Hepatocyte (in vitro differentiated cells): ENCODE data around the gene SCP2D1.

Source experiments
- EZH2 ChIP-seq: fragments of 200-600 bp; sonication (generic); IDR thresholded peaks from 2 replicates; pipeline ENCODE4 v1.6.1; 2016; ENCODE audit warnings: antibody characterized with exemption, mild to moderate bottlenecking, borderline replicate concordance
- EZH2phosphoT487 ChIP-seq: fragments of 200-600 bp; sonication (generic); IDR thresholded peaks from one replicate; pipeline ENCODE4 v1.6.1; 2018; ENCODE audit warnings: antibody characterized with exemption, mild to moderate bottlenecking, low read depth, moderate library complexity; ENCODE audit not compliant: unreplicated experiment, severe bottlenecking
- TF ChIP-seq, protein P1 (sequence below): fragments of 200-600 bp; sonication (generic); IDR thresholded peaks from 2 replicates; pipeline ENCODE4 v1.5.1; 2016; ENCODE audit warnings: antibody characterized with exemption, mild to moderate bottlenecking; ENCODE audit not compliant: poor library complexity

DNA sequence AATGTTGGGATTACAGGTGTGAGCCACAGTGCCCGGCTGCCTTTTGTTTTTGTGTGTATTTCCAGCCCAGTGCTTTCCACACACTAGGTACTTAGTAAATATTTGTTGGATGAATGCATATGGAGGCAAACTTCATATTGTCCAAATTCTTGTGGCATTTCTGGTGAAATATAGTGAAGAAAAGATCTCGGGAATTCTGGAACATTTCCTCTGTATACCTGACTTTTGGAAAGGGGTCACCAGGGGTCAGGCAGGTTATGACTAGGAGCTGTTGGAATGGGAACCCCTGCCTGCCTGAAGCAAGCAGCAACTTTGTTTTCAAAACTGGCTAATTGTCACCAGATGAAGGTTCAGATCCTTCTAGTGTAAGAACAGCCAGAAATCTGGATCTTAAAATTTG is 12.1 kb upstream of the SCP2D1 start:
- TF ChIP-seq, protein P1, sequence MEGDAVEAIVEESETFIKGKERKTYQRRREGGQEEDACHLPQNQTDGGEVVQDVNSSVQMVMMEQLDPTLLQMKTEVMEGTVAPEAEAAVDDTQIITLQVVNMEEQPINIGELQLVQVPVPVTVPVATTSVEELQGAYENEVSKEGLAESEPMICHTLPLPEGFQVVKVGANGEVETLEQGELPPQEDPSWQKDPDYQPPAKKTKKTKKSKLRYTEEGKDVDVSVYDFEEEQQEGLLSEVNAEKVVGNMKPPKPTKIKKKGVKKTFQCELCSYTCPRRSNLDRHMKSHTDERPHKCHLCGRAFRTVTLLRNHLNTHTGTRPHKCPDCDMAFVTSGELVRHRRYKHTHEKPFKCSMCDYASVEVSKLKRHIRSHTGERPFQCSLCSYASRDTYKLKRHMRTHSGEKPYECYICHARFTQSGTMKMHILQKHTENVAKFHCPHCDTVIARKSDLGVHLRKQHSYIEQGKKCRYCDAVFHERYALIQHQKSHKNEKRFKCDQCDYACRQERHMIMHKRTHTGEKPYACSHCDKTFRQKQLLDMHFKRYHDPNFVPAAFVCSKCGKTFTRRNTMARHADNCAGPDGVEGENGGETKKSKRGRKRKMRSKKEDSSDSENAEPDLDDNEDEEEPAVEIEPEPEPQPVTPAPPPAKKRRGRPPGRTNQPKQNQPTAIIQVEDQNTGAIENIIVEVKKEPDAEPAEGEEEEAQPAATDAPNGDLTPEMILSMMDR = no peak
- TF ChIP-seq EZH2 (no peak), EZH2phosphoT487 (no peak)
